Posterior cingulate gyrus (tissue), 11 donors: Measurements from ENCODE around the gene CSTPP1.

Experiments used
- DNase-seq, 10 donors: peaks; one replicate each; pipeline versions ENCODE4 v3.0.0 to v3.0.0-alpha.2; 2020 to 2021; ENCODE audit warnings: mixed read lengths in 3 of 10
- intact Hi-C: fragments of 100-400 bp; cut with DNase I; formaldehyde crosslinking; loops from one replicate; pipeline ENCODE4 v1.15.1; 2023

CSTPP1 gene

DNA sequence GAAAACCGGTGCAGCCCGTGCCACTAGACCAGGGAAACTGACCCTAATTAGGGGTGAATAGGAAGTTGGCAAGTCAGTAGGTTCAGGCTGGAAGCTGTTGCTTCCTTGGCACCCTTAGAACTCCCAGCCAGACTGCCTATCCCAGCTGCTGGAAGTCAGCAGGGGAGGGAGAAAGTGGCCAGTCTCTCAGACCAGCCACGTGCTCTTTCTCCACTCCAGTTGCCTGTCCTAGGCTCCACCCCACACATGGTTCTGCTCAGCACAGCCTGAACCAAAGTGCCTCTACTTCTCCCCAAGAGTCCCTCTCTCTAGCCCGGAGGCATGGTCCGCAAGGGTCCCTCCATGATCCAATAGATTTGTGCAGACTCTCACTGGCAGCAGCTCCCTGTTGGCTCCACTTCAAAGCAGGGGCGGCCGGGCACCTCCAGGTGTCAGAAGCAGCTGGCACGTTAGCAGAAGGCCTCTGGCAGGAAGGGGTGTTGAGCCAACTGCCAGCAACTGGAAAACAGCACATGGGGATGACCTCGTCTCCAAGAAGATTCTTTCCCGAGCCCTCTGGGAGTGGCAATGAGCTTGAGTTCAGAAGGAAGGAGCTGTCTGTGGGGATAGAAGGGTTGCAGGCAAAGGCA is 212.5 kb downstream of the CSTPP1 start:
- no peak for DNase-seq
- intact Hi-C loops: loop anchor here (10.0 kb wide), 1 partner anchor 134 kb away; no protein-coding TSS in a partner anchor

DNA sequence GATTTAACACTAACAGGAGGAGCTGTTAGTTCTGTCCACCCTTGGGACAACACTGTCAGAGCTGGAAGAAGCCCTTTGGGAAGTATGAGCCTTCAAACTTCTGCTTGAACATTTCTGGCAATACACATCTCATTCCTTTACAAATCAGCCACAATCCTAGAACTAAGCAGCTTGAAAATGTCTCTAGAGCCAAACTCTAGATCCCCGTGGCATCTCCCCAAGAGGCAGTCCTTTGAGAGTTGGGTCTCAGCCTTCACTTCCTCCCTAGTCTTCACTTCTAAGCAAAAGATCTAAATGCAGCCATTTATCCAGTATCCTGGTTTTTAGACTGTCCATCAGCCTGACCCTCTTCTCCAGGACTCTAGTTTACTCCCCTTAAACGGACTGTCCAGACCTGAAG is 213.2 kb downstream of the CSTPP1 start:
- DNase-seq: no peak
- intact Hi-C loops: loop anchor here (5.0 to 10.0 kb wide), 2 partner anchors 37 to 135 kb away; no protein-coding TSS in a partner anchor

DNA sequence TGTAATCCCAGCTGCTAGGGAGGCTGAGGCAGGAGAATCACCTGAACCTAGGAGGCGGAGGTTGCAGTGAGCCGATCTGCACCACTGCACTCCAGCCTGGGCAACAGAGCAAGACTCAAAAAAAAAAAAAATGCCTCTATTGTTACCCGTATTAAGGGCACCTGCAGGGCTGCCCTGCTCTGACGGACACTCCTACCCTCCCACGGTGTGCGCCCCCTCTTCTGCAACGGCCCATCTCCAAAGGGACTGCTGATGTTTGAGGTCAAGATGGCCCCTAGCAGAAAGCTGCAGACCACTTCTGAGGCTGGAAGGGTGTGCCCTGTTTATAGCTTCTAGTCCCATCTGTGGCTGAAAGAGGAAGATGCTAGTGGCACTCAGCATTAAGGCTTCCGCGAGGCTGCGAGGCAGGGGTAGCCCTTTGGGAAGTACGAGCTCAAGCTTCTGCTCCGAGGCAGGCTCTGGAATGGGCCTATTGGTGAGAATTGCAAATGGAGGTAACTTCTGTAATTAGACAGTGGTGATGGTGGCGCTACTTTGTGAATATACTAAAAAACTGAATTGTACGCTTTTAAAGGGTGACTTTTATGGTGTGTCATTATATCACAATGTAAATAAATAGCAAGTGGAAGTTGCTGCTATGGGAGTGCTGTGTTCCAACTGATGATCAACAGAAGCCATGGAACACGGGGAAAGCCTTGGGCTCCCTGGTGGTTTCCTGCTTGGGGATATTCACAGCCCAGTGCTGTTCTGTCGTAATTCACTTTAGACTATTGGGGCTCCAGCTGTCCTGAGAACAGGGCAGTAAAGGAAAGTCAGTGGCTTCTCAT is 215.8 kb downstream of the CSTPP1 start:
- intact Hi-C loops: loop anchor here (2.0 to 5.0 kb wide), 2 partner anchors 40 to 264 kb away; no protein-coding TSS in a partner anchor
- DNase-seq: peak in 1 of 10 donors; percentile 59

DNA sequence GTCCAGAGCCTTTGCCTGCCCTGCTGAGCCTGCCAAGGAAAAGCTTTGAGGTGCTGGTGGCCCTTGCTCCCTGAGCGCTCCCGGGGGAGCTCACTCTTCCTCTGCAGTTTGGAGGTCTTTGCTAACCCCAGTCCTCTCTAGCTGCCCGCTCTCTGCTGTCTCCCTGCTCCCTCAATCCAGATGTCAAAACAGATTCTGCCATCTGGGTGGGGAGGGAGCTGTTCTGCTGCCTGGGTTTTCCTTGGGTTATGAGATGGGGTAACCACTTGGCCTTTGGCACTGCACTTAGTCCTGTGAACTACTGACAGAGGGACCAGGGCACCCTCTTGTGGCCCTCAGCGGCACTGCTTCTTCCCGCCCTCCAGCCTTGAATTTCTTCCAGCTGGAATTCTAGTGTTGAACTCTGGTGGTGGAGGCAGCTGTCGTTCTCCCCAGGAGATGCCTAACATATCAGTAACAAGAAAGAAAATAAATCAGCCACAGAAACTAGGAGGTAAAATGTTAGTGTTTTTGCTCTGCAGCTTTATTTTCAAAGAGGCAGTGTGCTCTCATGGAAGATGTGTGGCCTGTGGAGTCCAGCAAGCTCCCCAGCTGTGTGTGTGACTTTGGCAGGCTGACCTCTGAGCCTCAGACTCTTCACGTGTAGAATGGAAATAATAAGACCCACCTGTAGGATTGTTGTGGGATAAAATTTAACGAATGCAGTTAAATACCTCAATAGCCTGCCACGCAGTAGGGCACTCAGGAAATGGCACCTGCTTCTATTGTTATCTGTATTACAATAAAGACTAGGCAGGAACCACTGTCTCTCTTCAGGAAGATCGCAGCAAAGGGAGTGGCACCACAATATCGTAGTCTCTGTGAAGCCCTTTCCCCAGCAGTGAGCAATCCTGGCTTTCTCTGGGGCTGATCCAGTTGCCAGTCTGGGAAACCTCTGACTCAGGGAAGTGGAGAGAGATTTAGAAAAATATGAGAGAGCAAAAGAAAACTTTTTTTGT is 216.7 kb downstream of the CSTPP1 start:
- DNase-seq: peak; percentile 75 to 98 (median 86)
- intact Hi-C loops: loop anchor here (1.0 to 5.0 kb wide), 3 partner anchors 41 to 264 kb away; no protein-coding TSS in a partner anchor

DNA sequence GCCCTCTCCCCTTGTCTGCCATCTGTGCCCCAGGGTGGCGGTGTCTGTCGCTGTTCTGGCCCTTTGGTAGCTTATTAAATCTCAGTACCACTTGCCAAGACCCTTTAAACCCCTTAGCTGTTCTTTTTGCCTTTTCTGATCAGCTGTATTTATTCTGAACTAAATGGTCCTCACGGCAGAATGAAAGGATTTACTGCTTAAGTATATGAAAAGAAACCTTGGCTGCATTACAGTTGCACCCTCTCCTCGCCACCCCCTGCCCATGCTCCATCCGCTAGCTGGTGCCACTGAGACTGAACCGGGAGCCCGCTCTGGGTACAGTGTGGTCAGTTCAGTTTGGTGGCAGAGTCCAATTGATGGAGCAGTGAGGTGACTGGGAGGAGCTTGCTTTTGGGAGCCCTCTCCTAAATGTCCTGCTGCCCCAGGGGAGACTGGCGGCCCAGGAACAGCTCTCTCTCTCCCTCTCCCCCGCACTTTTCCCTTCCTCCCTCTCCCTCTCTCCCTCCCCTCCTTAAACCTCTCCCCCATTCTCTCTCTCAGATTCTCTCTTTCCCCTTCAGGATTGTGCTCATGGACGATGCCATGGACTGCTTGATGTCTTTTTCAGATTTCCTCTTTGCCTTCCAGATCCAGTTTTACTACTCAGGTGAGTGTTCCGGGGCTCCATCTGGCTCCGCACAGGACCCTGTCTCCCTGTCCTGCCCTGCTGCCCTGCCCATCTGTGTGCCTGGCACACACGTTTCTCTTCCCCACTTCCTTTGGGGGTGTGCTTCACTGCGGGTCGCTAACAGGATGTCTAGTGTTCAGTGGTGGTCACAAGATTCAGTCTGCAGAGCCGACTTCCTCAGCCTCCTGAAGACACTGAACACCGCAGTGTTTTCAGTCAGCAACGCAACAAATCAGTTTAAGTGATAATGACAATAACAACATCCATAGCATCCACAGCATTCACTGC is 218.3 kb downstream of the CSTPP1 start:
- DNase-seq: peak in 2 of 10 donors; percentile 50 to 80
- intact Hi-C loops: loop anchor here (5.0 kb wide), 1 partner anchor 43 kb away; no protein-coding TSS in a partner anchor

- no peak for DNase-seq
- intact Hi-C loops: no loop called here
These were observed 219.3 kb downstream of the CSTPP1 start for GRCh38 chr11:47155879-47156278.

DNA sequence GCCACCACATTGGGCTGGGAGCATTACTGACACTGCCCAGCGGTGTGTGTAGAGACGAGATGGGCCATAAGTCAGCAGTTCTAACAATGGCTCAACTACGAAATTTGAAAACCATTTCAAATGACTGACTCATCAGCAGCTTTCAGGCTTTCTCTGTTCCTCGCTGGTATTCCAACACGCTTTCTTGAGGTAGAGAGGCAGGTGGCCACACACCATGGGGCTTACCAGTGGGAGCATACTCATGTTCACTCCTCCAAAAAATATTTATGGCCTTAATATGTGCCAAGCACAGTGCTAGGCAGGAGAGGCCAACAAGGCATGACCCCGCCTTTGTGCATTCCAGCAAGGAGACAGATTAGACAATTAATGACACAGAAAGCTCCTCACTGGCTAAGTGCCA is 219.8 kb downstream of the CSTPP1 start:
- intact Hi-C loops: no loop called here
- no peak for DNase-seq

DNA sequence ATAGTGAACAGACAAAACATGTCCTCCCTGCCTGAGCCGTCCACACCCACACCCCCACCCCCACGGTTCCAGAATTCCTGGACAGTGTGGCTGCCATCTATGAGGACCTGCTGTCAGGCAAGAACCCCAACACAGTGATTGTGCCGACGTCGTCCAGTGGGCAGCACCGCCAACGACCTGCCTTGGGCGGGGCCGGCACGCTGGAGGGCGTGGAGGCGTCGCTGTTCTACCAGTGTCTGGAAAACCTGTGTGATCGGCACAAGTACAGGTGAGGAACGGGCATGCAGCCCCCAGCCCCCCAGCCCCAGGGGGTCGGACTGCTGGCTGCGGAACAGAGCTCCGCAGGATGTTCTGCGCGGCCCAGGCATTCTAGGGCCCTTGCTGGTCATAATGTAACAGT is 220.4 kb downstream of the CSTPP1 start:
- DNase-seq: peak in 1 of 10 donors; percentile 75
- intact Hi-C loops: no loop called here

GRCh38 chr11:47157805-47158204 is 221.2 kb downstream of the CSTPP1 start:
- peak in 1 of 10 donors; percentile 67 for DNase-seq
- intact Hi-C loops: no loop called here

DNA sequence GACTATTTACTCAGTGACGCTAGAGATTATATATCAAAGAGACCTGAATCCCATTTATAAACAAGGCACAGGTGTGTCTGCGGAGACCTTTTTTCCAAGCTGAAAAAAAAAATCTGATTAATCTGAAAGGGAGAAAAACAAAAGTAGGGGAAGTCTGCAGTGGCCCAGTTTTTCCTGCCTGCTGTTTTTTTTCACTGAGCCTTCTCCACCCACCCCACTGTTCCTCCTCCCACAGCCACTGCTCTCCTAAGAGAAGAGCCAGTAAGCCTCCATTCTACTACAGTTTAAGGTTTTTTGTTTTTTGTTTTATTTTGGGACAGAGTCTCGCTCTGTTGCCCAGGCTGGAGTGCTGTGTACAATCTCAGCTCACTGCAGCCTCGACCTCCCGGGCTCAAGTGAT is 221.7 kb downstream of the CSTPP1 start:
- DNase-seq: peak in 1 of 10 donors; percentile 83
- intact Hi-C loops: no loop called here

DNA sequence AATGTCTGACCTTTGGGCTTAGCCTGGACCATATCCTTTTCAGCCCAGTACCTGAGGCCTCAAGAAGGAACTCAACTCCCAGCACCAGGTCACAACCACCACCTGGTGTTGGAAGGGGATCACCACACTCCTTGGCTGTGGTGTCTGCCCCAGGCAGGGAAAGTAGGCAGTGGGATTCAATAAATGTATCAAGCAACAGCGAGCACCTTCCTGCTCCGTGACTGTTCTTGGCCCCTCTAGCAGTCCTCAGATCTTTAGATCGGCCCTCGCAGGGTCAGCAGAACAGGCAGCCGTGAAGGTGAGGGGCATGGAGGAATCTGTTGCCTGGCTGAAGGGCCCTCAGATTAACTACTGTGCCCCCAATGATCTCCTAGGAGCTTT is 224.2 kb downstream of the CSTPP1 start:
- intact Hi-C loops: loop anchor here (2.0 kb wide), 1 partner anchor 272 kb away; no protein-coding TSS in a partner anchor
- DNase-seq: no peak

GRCh38 chr11:47161134-47161854 is 224.7 kb downstream of the CSTPP1 start:
- DNase-seq: peak in 7 of 10 donors; percentile 57 to 94 (median 75)
- intact Hi-C loops: loop anchor here (2.0 kb wide), 1 partner anchor 272 kb away; no protein-coding TSS in a partner anchor

DNA sequence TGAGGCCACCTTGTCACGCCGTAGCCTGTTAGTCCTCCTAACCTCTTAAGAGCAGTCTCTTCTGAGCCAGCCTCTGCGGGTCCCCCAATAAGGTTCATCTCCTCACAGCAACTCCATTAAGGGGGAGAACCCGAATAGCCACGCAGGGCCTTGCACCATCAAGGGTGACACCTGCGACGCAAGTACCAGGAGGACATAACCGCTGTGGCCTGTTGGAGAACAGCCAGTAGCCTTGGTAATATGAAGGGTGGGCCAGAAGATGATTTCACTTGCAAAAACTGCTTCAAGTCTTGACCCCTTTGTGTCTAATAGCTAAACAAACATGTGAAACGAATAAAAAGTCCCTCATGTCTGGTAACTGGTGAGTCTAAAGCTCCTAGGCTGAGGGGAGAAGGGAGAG is 225.3 kb downstream of the CSTPP1 start:
- no peak for DNase-seq
- intact Hi-C loops: loop anchor here (2.0 kb wide), 1 partner anchor 273 kb away; no protein-coding TSS in a partner anchor

DNA sequence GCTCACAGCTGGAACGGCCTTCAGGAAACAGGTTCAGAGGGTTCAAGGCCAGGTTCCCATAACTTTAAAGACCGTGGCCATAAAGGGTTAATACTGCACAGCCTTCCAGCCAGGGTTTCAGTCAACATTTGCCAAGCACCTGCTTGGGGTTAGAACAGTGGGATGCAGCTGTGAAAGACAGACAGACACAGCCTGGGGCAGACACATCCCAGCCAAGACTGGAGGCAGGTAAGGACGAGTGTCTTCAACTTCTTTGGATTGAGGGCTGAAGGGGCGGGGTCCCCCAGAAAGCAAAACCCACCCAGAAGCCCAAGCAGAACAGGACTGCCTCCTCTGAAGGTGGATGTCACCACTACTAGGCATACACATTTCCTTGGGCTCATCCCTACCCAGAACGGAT is 225.9 kb downstream of the CSTPP1 start:
- intact Hi-C loops: no loop called here
- DNase-seq: peak in 1 of 10 donors; percentile 56

DNA sequence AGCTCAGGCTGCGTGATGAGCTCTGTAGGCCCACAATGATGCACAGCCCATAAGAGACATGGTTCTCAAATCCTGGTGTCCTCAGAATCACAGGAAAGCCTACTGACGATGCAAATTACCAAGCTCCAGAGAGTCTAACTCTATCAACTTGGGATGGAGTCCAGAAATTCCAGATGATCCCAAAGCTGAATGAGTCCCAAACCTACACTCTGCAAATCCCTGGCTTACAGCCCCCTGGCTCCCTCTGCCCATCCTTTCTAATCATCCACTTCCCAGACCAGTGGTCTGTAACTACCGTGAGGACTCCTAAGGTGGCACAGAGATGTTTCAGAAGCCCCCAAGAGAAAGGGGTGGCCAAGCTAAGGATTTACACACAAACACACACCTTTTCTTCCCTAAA is 226.6 kb downstream of the CSTPP1 start:
- DNase-seq: peak in 2 of 10 donors; percentile 2 to 66
- intact Hi-C loops: no loop called here

GRCh38 chr11:47163898-47164297 is 227.3 kb downstream of the CSTPP1 start:
- intact Hi-C loops: no loop called here
- peak in 2 of 10 donors; percentile 58 to 79 for DNase-seq

DNA sequence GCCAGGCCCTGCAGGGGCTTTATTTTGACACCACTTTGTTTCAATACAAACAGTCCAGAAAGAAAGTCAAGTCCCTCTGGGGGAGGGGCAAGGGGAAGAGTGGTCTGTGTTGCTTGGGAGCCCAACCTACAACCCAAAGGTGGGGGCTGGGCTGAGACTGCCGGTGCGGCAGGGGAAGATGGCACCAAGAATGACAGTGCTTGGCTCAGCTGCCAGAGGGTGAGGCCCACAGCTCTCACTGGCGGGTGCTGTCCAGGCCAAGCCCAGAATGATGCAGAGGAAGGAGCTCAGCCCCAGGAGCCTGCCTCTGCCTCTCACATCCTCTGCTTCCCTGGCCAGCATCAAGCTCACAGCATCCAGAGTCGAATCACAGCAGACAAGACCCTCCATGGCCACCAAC is 227.8 kb downstream of the CSTPP1 start:
- intact Hi-C loops: no loop called here
- peak in 3 of 10 donors; percentile 60 to 73 (median 71) for DNase-seq

GRCh38 chr11:47165253-47165840 is 228.8 kb downstream of the CSTPP1 start:
- DNase-seq: peak in 4 of 10 donors; percentile 7 to 76 (median 66)
- intact Hi-C loops: no loop called here
